Left colon (tissue), 2 donors: ENCODE results near the gene ITGAX. TPM values are rescaled to one million over a fixed set of nuclear protein-coding genes. Genes with fewer than 3 reads are reported as not detected.
"Not testable (repeated sequence)": the region's sequence is repeated elsewhere in the genome, so short reads cannot be mapped to it uniquely, and the experiment has no call there.

Source experiments
- ATAC-seq: fragments of 200-7000 bp; cut with Tn5 transposase; one replicate; pipeline ENCODE4 v1.9.1; 2020; ENCODE audit warnings: mild to moderate bottlenecking, moderate library complexity
- DNase-seq, 2 donors: peaks; one replicate each; pipeline ENCODE4 v3.0.0-alpha.2; 2020
- intact Hi-C, 2 donors: fragments of 100-400 bp; cut with DNase I in 1 of 2; cut with micrococcal nuclease in 1 of 2; formaldehyde crosslinking; loops; one replicate each; pipeline versions ENCODE4 v1.11.2 to v1.14.0; 2022; cut with DNase I, micrococcal nuclease
- long read RNA-seq: library from polyadenylated mRNA; unstranded; transcript quantifications from one replicate; pipeline ENCODE4 v2.0.0, GENCODE V29; 2021
- total RNA-seq, 2 donors: library from RNA; stranded (reverse); fragmentation: NEBNext Ultra II Directional; extraction: Animal tissue kit (Norgen Biotek cat#: 25700); gene quantifications; one replicate each; pipeline ENCODE4 v1.2.1, GENCODE V29; 2021
- donor health status: DM: no; HTN: no; CAD: no.
- donor health status: DM: yes; HTN: yes; CAD: no.

Gene ITGAX
- total RNA-seq, result 1 to 10 TPM; 1.6 to 3.8 TPM
- long read RNA-seq, result 0 reads

DNA sequence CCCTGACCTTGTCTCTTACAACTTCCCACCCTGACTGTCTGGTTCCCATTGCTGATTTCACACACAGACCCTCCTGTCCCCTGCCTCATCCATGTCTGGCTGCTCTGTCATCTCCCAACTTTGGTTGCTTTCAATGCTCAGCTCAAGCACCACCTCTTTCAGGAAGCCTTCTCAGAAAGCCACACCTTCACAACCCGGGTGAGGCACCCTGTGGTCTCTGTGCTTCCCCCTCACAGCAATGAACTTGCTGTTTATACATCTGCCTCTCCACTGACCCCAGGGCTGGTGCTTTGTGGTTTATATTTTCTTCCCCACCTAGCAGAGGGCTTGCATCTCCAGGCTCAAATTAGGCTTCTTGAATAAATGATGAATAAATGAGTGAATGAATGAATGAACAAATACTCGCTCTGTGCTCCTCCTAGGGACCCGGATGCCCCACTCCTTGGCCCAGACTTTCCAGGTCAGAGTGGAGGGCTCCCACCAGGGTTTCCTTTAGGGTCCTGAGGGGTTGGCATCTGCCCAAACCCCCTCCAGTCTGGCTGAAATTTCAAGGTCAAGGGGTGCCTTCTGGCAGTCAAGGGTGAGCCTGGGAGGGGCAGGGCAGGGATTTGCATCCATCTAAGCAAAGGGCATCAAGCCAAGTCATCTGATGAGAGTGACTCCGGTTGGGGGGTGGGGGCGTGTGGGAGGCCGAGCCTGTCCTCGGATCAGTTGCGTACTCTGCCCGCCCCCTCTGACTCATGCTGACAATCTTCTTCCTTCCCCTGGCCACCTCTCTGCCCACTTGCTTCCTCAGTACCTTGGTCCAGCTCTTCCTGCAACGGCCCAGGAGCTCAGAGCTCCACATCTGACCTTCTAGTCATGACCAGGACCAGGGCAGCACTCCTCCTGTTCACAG is at the start of gene ITGAX:
Gene ITGAX (plus strand): TSS at position 783 of the 898 bp plus-strand sequence. CDS start 79 bp downstream, at position 862.
- peak; percentile 24 for ATAC-seq
- DNase-seq, result peak; percentile 48 to 54
- intact Hi-C loops, result no loop called here

DNA sequence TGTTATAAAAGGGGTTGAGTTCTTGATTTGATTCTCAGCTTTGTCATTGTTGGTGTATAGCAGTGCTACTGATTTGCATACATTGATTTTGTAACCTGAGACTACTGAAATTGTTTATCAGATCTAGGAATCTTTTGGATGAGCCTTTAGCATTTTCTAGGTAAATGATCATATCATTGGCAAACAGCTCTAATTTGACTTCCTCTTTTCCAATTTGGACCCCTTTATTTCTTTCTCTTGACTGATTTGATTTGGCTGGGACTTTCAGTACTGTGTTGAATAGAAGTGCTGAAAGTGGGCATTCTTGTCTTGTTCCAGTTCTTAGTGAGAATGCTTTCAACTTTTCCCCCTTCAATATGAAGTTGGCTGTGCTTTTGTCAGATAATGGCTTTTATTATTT is 49.8 kb upstream of the ITGAX start:
- DNase-seq, result no peak
- intact Hi-C loops, result no loop called here
- no peak for ATAC-seq

DNA sequence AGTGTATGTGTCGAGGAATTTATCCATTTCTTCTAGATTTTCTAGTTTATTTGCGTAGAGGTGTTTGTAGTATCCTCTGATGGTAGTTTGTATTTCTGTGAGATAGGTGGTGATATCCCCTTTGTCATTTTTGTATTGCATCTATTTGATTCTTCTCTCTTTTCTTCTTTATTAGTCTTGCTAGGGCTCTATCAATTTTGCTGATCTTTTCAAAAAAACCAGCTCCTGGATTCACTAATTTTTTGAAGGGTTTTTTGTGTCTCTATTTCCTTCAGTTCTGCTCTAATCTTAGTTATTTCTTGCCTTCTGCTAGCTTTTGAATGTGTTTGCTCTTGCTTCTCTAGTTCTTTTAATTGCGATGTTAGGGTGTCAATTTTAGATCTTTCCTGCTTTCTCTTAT is 46.6 kb upstream of the ITGAX start:
- ATAC-seq, DNase-seq, intact Hi-C loops: not testable (repeated sequence)

DNA sequence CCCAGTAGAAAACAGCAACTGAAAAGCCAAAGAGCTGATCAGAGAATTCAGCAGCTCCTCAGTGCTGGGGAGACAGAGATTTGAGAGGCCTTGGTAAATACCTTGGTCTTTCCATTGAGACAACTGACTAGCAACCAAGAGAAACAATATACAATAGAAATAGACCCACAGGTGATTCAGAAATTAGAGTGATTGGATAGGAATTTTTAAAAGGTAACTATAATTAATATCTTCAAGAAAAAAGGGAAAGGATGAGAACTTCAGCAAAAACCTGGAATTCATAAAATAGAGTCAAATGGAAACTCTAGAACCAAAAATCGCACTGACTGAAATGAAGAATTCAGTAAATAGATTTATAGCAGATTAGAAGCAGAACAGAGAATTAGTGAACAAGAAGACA is 32.5 kb upstream of the ITGAX start:
- intact Hi-C loops, result loop anchor here in 1 of 2 donors (10.0 kb wide), 1 partner anchor 322 kb away; no protein-coding TSS in a partner anchor
- no peak for ATAC-seq
- no peak for DNase-seq

DNA sequence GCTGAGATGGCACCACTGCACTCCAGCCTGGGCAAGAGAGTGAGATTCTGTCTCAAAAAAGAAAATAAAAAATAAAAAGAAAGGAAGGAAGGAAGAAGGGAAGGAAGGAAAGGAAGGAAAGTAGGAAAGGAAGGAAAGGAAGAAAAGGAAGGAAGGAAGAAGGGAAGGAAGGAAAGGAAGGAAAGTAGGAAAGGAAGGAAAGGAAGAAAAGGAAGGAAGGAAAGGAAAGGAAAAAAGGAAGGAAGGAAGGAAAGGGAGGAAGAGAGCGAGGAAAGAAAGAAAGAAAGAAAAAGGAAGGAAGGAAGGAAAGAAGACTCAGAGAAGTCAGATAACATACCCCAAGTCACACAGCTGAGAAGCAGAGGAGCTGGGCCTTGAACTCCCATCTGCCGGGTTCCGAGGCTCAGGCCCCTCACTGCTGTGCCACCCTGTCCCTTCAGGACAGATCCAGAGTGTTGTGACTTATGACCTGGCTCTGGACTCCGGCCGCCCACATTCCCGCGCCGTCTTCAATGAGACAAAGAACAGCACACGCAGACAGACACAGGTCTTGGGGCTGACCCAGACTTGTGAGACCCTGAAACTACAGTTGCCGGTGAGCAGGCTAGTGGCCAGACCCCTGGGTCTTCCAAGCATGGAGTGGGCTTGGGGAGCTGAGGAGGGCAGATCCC is 30.9 kb upstream of the ITGAX start:
- ATAC-seq (no peak), DNase-seq (no peak)
- intact Hi-C loops, result loop anchor here in 1 of 2 donors (10.0 kb wide), 1 partner anchor 321 kb away; no protein-coding TSS in a partner anchor

DNA sequence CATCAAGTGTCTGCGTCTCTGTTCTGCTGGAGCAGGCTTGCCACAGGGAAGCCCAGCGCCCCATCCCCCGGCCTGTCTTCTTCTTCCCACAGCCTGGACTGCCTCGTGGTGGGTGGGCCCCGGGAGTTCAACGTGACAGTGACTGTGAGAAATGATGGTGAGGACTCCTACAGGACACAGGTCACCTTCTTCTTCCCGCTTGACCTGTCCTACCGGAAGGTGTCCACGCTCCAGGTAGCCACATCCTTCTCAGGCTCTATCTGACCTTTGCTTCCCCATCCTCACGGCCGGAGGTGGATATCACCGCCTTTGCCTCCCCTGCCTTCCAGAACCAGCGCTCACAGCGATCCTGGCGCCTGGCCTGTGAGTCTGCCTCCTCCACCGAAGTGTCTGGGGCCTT is 29.8 kb upstream of the ITGAX start:
- DNase-seq (no peak), ATAC-seq (no peak)
- intact Hi-C loops, result loop anchor here in 1 of 2 donors (10.0 kb wide), 1 partner anchor 320 kb away; no protein-coding TSS in a partner anchor

DNA sequence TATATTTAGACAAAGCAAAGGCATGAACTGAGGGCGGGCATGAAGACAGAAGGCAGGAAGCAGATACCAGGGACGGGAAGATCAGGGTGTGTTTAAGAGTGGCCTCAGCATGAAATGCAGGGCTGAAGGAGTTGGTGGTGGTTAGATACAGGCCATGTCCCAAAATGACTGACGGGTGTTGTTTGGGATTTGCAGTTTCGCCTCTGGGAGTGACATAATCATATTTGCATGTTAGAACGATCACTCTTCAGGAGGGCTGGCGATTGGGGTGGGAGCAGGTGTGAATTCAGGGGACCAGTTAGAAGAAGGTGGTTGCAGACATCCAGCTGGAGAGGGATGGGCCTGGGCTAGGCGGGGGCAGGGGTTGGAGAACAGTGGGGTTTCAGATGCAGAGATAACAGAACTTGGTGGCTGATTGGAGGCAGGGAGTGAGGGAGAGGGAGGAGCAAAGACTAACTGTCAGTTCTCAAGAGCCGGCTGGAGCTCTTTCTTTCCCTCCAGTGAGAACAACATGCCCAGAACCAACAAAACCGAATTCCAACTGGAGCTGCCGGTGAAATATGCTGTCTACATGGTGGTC is 27.2 kb upstream of the ITGAX start:
- DNase-seq, result no peak
- intact Hi-C loops, result loop anchor here in 1 of 2 donors (10.0 kb wide), 1 partner anchor 317 kb away; no protein-coding TSS in a partner anchor
- no peak for ATAC-seq

DNA sequence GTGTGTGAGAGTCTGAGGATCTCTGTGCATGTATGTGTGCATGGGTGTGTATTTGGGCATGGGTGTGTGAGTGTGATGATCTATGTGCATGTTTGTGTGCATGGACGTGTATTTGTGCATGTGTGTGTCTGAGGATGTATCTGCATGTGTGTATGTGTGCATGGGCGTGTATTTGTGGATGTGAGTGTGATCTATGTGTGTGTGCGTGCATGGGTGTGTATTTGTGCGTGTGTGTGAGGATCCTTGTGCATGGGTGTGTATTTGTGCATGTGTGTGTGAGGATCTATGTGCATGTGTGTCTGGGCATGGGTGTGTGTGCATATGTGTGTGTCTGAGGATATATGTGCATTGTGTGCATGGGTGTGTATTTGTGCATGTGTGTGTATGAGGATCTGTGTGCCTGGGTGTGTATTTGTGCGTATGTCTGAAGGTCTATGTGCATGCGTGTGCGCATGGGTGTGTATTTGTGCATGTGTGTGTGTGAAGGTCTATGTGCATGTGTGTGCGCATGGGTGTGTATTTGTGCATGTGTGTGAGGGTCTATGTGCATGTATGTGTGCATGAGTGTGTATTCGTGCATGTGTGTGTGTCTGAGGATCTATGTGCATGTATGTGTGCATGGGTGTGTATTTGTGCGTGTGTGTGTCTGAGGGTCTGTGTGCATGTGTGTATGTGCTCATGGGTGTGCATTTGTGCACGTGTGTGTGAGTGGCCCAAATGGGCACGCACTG is 26.5 kb upstream of the ITGAX start:
- intact Hi-C loops, result loop anchor here in 1 of 2 donors (10.0 kb wide), 1 partner anchor 316 kb away; no protein-coding TSS in a partner anchor
- DNase-seq (no peak), ATAC-seq (no peak)

DNA sequence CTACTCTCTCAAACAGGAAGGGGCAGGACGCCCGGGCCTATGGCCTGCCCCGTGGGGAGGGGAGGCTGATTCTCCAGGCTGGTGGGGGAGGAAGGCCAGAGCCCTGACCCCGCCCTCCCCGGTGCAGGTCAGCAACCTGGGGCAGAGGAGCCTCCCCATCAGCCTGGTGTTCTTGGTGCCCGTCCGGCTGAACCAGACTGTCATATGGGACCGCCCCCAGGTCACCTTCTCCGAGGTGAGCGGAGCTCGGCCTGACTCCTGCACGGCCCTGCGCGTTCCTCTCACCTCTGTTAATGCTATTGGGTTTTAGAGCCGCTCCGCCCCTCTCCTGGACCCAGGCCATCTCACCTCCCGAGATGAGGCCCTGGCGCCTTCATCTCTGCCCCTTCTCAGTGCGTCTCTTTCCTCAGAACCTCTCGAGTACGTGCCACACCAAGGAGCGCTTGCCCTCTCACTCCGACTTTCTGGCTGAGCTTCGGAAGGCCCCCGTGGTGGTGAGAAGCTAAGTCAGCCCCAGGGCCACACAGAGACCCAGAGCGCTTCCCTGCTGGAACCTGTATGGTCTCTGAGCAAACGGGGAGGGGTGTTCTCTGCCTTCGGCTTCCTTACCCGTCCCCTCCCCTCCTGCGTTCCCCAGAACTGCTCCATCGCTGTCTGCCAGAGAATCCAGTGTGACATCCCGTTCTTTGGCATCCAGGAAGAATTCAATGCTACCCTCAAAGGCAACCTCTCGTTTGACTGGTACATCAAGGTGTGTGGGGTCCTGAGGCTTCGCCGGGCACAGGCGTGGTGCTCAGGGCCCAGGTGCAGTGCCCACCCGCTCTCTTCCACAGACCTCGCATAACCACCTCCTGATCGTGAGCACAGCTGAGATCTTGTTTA is 25.1 kb upstream of the ITGAX start:
- no peak for DNase-seq
- intact Hi-C loops, result loop anchor here in 1 of 2 donors (10.0 kb wide), 1 partner anchor 315 kb away; no protein-coding TSS in a partner anchor
- ATAC-seq, result no peak

DNA sequence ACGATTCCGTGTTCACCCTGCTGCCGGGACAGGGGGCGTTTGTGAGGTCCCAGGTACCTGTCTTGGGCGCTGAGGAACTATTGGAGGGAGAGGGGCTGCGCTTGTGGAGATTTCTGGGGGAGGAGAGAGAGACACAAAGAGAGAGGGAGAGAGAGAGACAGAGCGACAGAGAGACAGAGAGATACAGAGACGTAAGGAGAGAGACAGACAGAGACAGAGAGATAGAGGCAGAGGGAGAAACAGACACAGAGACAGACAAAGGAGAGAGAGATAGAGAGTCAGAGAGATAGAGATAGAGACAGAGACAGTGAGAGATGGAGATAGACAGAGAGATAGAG is 24.5 kb upstream of the ITGAX start:
- no peak for ATAC-seq
- intact Hi-C loops, result no loop called here
- no peak for DNase-seq

DNA sequence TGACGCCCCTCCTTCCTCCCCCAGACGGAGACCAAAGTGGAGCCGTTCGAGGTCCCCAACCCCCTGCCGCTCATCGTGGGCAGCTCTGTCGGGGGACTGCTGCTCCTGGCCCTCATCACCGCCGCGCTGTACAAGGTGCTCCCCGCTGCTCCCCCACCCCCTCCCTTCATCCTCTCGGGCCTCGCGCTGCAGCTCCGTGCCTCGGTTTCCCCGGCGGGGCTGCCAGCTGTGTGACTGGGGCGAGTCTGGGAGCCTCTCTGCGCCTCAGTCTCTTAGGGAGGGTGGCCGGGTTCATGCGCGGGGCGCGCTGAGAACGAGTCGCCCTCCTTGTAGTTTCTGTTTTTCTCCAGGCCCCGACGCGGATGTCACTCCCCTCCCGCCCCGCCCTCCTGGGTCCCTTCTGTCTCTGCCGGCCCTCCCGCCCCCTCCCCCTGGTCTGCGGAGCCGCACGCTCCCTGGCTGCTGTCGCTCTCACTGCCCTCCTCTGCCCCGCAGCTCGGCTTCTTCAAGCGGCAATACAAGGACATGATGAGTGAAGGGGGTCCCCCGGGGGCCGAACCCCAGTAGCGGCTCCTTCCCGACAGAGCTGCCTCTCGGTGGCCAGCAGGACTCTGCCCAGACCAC is 23.7 kb upstream of the ITGAX start:
- DNase-seq, result peak in 1 of 2 donors; percentile 16
- intact Hi-C loops, result no loop called here
- no peak for ATAC-seq

DNA sequence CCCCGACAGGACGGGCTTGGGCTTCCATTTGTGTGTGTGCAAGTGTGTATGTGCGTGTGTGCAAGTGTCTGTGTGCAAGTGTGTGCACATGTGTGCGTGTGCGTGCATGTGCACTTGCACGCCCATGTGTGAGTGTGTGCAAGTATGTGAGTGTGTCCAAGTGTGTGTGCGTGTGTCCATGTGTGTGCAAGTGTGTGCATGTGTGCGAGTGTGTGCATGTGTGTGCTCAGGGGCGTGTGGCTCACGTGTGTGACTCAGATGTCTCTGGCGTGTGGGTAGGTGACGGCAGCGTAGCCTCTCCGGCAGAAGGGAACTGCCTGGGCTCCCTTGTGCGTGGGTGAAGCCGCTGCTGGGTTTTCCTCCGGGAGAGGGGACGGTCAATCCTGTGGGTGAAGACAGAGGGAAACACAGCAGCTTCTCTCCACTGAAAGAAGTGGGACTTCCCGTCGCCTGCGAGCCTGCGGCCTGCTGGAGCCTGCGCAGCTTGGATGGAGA is 23.1 kb upstream of the ITGAX start:
- DNase-seq (no peak), ATAC-seq (no peak)
- intact Hi-C loops, result no loop called here

DNA sequence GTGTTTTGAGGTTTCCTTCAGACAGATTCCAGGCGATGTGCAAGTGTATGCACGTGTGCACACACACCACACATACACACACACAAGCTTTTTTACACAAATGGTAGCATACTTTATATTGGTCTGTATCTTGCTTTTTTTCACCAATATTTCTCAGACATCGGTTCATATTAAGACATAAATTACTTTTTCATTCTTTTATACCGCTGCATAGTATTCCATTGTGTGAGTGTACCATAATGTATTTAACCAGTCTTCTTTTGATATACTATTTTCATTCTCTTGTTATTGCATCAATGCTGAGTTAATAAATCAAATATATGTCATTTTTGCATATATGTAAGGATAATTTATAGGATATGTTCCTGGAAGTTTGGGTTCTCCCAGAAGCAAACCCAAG is 22.4 kb upstream of the ITGAX start:
- intact Hi-C loops, result no loop called here
- DNase-seq, result no peak

DNA sequence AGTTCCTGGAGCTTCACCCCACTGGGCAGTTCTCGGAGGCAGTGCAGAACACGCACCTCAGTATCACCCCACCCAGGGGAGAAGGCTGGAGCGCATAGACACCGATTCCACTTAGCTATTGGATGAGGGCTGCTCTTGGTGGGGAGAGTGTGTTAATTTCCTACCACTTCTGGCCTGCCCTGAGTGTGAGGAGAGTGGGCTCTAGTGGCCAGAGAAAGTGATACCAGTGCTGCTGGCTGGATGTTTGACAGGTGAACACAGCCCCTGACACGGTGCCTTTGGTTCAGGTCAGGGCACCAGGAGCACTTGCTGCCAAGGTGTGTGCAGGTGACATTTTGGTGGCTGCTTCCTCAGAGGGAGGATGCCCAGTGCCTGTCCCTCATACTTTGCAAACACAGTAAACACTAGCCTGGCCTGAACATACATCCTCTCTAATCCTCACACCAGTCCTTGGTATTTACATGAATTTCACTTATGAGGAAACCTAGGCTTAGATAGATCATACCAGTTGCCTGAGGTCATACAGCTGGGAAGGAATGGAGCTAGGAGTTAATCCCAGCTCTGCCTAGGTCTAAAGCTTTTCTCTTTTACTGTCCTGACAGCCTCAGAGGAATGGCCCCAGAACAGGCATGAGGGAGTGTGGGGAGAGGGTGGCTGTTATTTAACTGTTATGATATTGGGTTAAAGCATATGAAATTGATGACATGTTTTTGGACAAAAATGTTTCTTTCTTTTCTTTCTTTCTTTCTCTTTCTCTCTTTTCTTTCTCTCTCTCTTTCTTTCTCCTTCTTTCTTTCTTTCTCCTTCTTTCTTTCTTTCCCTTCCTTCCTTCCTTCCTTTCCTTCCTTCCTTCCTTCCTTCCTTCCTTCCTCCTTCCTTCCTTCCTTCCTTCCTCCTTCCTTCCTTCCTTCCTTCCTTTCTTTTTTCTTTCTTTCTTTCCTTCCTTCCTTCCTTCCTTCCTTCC is 21.0 kb upstream of the ITGAX start:
- ATAC-seq, result peak; percentile 84
- DNase-seq, result no peak
- intact Hi-C loops, result no loop called here

More for the DNA sequence above, 22.4 kb upstream of the ITGAX start:
- no peak for ATAC-seq

DNA sequence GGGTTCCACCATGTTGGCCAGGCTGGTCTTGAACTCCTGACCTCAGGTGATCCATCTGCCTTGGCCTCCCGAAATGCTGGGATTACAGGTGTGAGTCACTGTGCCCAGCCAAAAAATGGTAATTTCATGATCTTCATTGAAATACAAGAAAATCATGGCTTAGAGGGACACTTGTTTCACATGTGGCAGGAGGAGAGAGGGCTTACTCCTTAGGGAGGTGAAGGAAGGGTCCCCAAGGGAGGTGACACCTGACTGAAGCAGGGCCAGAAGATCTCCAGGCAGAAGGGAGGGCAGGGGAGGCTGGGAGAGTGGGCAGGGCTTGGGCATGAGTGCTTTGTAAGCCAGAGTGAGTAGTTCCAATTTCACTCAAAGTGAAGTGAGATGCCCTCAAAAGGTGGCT is 20.0 kb upstream of the ITGAX start:
- intact Hi-C loops, result no loop called here
- DNase-seq (no peak), ATAC-seq (no peak)

DNA sequence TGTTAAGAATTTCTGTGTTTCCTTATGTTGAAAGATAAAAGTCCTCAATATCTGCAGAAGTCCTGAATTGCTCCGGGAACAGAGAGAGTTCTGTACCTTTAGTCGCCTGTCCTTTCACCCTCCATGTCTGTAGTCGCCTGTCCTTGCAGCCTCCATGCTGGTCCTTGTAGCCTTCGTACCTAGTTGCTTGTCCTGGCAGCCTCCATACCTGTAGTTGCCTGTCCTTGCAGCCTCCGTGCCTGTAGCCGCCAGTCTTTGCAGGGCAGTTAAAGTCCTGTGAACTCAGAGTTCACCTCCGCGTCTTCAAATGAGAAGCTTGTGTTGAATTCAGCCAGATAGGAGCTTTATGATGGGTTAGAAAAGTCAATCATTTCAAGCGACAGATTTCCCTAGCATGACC is 19.5 kb upstream of the ITGAX start:
- intact Hi-C loops, result no loop called here
- ATAC-seq, result no peak
- no peak for DNase-seq
